HCT116 (cell line): ENCODE data around the gene TUBB1. TPM values are rescaled to one million over a fixed set of nuclear protein-coding genes. Genes with fewer than 3 reads are reported as not detected.

Experiments
- ATAC-seq: fragments of 200-7000 bp; cut with Tn5 transposase; 2 replicates; pipeline ENCODE4 v1.9.1; 2020; ENCODE audit warnings: mild to moderate bottlenecking, moderate library complexity
- BruUV-seq: library from RNA; stranded (reverse); fragments of 400-500 nt; replicated peaks from 2 replicates; lab custom pipeline; 2021; lab: Mats Ljungman, UMichigan
- CTCF ChIA-PET: fragments of 300-600 bp; sonication (Branson Sonifier 250); formaldehyde crosslinking; loops from one replicate; lab custom pipeline; 2021; ENCODE audit warnings: antibody characterized with exemption; lab: Charles Lee
- POLR2A ChIA-PET: fragments of 300-600, 350-600 bp; sonication (Branson Sonifier 250); formaldehyde crosslinking; loops from one replicate; lab custom pipeline; 2021; ENCODE audit warnings: antibody characterized with exemption; lab: Charles Lee
- RAD21 ChIA-PET, 2 experiments: fragments of 300-600 bp; sonication (Branson Sonifier 250); formaldehyde crosslinking; loops; one replicate each; lab custom pipeline; 2023; ENCODE audit warnings: low total read pairs in 2 of 2; ENCODE audit not compliant: uncharacterized antibody in 2 of 2, unreplicated experiment in 2 of 2, low non-redundant PET in 1 of 2; lab: Charles Lee
- DNase-seq: peaks from one replicate; pipeline ENCODE4 v3.0.0-alpha.2; 2010; ENCODE audit warnings: low read depth, low spot score
- H2AFZ ChIP-seq: fragments of 200-600 bp; shearing (Covaris generic), sonication (generic); 2 replicates; pipeline ENCODE4 v1.6.1; 2017; ENCODE audit warnings: low read depth, mixed run types, mixed read lengths, antibody characterized with exemption, low read length; ENCODE audit not compliant: poor library complexity, severe bottlenecking
- H3K27ac ChIP-seq: 2 replicates; pipeline ENCODE4 v1.5.1; 2012; ENCODE audit warnings: low read depth, low read length
- H3K27me3 ChIP-seq: fragments of 200-600 bp; sonication (generic); 2 replicates; pipeline ENCODE4 v1.6.1; 2016; ENCODE audit warnings: mixed run types, low read length, mixed read lengths; ENCODE audit not compliant: insufficient read depth
- H3K36me3 ChIP-seq, 2 experiments: fragments of 200-500 bp in 1 of 2; fragments of 200-600 bp in 1 of 2; sonication (Bioruptor generic) in 1 of 2; sonication (generic) in 1 of 2; 2 replicates each; pipeline versions ENCODE4 v1.5.1 to v1.6.1; 2014 to 2016; ENCODE audit warnings: low read length in 2 of 2, inconsistent platforms in 1 of 2, mixed read lengths in 1 of 2, mixed run types in 1 of 2; ENCODE audit not compliant: insufficient read depth in 2 of 2, control insufficient read depth in 1 of 2
- H3K4me1 ChIP-seq, 2 experiments: fragments of 200-600 bp in 1 of 2; sonication (generic) in 1 of 2; 2 replicates each; pipeline versions ENCODE4 v1.5.1 to v1.6.1; 2012 to 2017; ENCODE audit warnings: low read length in 2 of 2, inconsistent platforms in 1 of 2, mild to moderate bottlenecking in 1 of 2, mixed read lengths in 1 of 2, mixed run types in 1 of 2, moderate library complexity in 1 of 2; ENCODE audit not compliant: insufficient read depth in 2 of 2, control insufficient read depth in 1 of 2
- H3K4me2 ChIP-seq: fragments of 200-600 bp; sonication (generic); 2 replicates; pipeline ENCODE4 v1.6.1; 2017; ENCODE audit warnings: mixed run types, low read length, mixed read lengths
- H3K4me3 ChIP-seq, 2 experiments: fragments of 200-600 bp in 1 of 2; sonication (generic) in 1 of 2; replicated peaks in 1 of 2; 2 replicates each; pipeline ENCODE4 v1.5.1; 2011 to 2016; ENCODE audit warnings: low read length in 2 of 2, control low read depth in 1 of 2, low read depth in 1 of 2, mild to moderate bottlenecking in 1 of 2, mixed read lengths in 1 of 2, mixed run types in 1 of 2
- H3K79me2 ChIP-seq: fragments of 200-600 bp; sonication (generic); 2 replicates; pipeline ENCODE4 v1.6.1; 2017; ENCODE audit warnings: mild to moderate bottlenecking, mixed run types, low read length, moderate library complexity, mixed read lengths; ENCODE audit not compliant: insufficient read depth
- H3K9ac ChIP-seq: fragments of 200-600 bp; sonication (generic); 2 replicates; pipeline ENCODE4 v1.6.1; 2016; ENCODE audit warnings: low read length, mixed read lengths
- H3K9me2 ChIP-seq: fragments of 200-600 bp; sonication (generic), shearing (Covaris generic); 2 replicates; pipeline ENCODE4 v1.6.1; 2017; ENCODE audit warnings: mixed run types, mild to moderate bottlenecking, moderate library complexity; ENCODE audit not compliant: insufficient read depth
- H3K9me3 ChIP-seq, 2 experiments: fragments of 200-500 bp in 1 of 2; fragments of 200-600 bp in 1 of 2; sonication (Bioruptor generic) in 1 of 2; sonication (generic) in 1 of 2; 2 replicates each; pipeline ENCODE4 v1.6.1; 2014 to 2017; ENCODE audit warnings: low read length in 2 of 2, mixed read lengths in 2 of 2, inconsistent platforms in 1 of 2, low read depth in 1 of 2, mild to moderate bottlenecking in 1 of 2, mixed run types in 1 of 2, moderate library complexity in 1 of 2; ENCODE audit not compliant: control insufficient read depth in 1 of 2, insufficient read depth in 1 of 2
- H4K20me1 ChIP-seq: fragments of 200-600 bp; sonication (generic), shearing (Covaris generic); 2 replicates; pipeline ENCODE4 v1.6.1; 2017; ENCODE audit warnings: mixed run types, mild to moderate bottlenecking, moderate library complexity; ENCODE audit not compliant: insufficient read depth
- CBX3 ChIP-seq: IDR thresholded peaks from 2 replicates; pipeline ENCODE4 v1.6.1; 2012; ENCODE audit warnings: low read depth
- CEBPB ChIP-seq: IDR thresholded peaks from 2 replicates; pipeline ENCODE4 v1.6.1; 2012; ENCODE audit warnings: low read depth
- EGR1 ChIP-seq: IDR thresholded peaks from 2 replicates; pipeline ENCODE4 v1.6.1; 2012; ENCODE audit warnings: low read depth
- ELF1 ChIP-seq: IDR thresholded peaks from 2 replicates; pipeline ENCODE4 v1.6.1; 2012; ENCODE audit warnings: low read depth, borderline replicate concordance
- EZH2 ChIP-seq: fragments of 200-600 bp; sonication (generic); IDR thresholded peaks from 2 replicates; pipeline ENCODE4 v1.6.1; 2017; ENCODE audit warnings: antibody characterized with exemption, mixed run types
- EZH2phosphoT487 ChIP-seq: fragments of 200-600 bp; IDR thresholded peaks from 2 replicates; pipeline ENCODE4 v1.6.1; 2018; ENCODE audit warnings: antibody characterized with exemption, borderline replicate concordance
- FOSL1 ChIP-seq: IDR thresholded peaks from 2 replicates; pipeline ENCODE4 v1.6.1; 2012; ENCODE audit warnings: low read depth
- JUND ChIP-seq: IDR thresholded peaks from 2 replicates; pipeline ENCODE4 v1.6.1; 2012
- MAX ChIP-seq: IDR thresholded peaks from 2 replicates; pipeline ENCODE4 v1.6.1; 2012
- POLR2A ChIP-seq: IDR thresholded peaks from 2 replicates; pipeline ENCODE4 v1.7.0; 2011; ENCODE audit warnings: borderline replicate concordance; ENCODE audit not compliant: insufficient read depth, insufficient read length; ENCODE audit errors: extremely low read depth
- POLR2AphosphoS5 ChIP-seq: IDR thresholded peaks from 2 replicates; pipeline ENCODE4 v1.6.1; 2011; ENCODE audit warnings: mild to moderate bottlenecking, low read depth, low read length, moderate library complexity
- RAD21 ChIP-seq: IDR thresholded peaks from 2 replicates; pipeline ENCODE4 v1.6.1; 2012; ENCODE audit warnings: low read depth, mild to moderate bottlenecking
- REST ChIP-seq: IDR thresholded peaks from 2 replicates; pipeline ENCODE4 v1.6.1; 2012; ENCODE audit warnings: low read depth
- SP1 ChIP-seq: IDR thresholded peaks from 2 replicates; pipeline ENCODE4 v1.6.1; 2012; ENCODE audit warnings: low read depth
- SRF ChIP-seq: IDR thresholded peaks from 2 replicates; pipeline ENCODE4 v1.6.1; 2012; ENCODE audit warnings: low read depth
- YY1 ChIP-seq: IDR thresholded peaks from 2 replicates; pipeline ENCODE4 v1.6.1; 2011; ENCODE audit warnings: low read length, low read depth, moderate library complexity, mild to moderate bottlenecking; ENCODE audit not compliant: insufficient replicate concordance; ENCODE audit errors: extremely low read depth
- ZFX ChIP-seq: fragments of 450-650 bp; IDR thresholded peaks from 2 replicates; pipeline ENCODE4 v1.6.1; 2017
- ZNF274 ChIP-seq: fragments of 200-500 bp; sonication (Bioruptor generic); IDR thresholded peaks from 2 replicates; pipeline ENCODE4 v1.6.1; 2014; ENCODE audit warnings: mild to moderate bottlenecking, low read depth, low read length, inconsistent platforms
- intact Hi-C: fragments of 100-400 bp; cut with micrococcal nuclease; formaldehyde crosslinking; loops from 2 replicates; pipeline ENCODE4 v1.10.0; 2022
- total RNA-seq: library from RNA; stranded (reverse); gene quantifications from one replicate; pipeline ENCODE4 v1.2.1, GENCODE V29; 2021; ENCODE audit not compliant: unreplicated experiment
- TF ChIP-seq, protein P1 (sequence below): IDR thresholded peaks from 2 replicates; pipeline ENCODE4 v1.6.1; 2012

TUBB1 gene
- total RNA-seq, 1 experiment from 2014 or later = not detected

DNA sequence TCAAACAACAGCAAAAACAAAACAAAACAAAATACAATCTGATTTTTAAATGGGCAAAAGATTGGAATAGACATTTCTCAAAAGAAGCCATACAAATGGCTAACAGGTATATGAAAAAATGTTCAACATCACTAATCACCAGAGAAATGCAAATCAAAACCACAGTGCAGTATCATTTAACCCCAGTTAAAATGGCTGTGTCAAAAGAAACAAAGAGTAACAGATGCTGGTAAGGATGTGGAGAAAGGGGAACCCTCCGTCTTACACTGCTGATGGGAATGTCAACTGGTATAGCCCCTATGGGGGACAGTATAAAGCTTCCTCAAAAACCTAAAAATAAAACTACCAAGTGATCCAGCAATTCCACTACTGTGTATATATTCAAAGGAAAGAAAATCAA is 49.1 kb upstream of the TUBB1 start:
- no TSS peak for BruUV-seq
- H3K79me2 ChIP-seq = no peaks in the 10 kb centered on the region
- H3K9me2 ChIP-seq = no peaks in the 10 kb centered on the region
- H3K4me3 ChIP-seq = no peak overlapping the region
- no peaks in the 10 kb centered on the region for H4K20me1 ChIP-seq
- TF ChIP-seq SP1 (no peak), SRF (no peak), YY1 (no peak), EZH2phosphoT487 (no peak), EZH2 (no peak), CBX3 (no peak), ZFX (no peak)
- TF ChIP-seq, protein P1, sequence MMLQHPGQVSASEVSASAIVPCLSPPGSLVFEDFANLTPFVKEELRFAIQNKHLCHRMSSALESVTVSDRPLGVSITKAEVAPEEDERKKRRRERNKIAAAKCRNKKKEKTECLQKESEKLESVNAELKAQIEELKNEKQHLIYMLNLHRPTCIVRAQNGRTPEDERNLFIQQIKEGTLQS = no peak
- no peak overlapping the region for H3K27ac ChIP-seq
- DNase-seq (no peak), ATAC-seq (no peak)
- ChIA-PET CTCF (no interaction called here), POLR2A (no interaction called here), RAD21 (no interaction called here)
- H3K9me3 ChIP-seq = peaks cover 0 to 5% of the 10 kb centered on the region in 2 experiments; a peak in 1 of 4 replicates
- H3K4me2 ChIP-seq = no peak overlapping the region
- H2AFZ ChIP-seq = no peak overlapping the region
- no peaks in the 10 kb centered on the region for H3K36me3 ChIP-seq
- intact Hi-C loops = no loop called here
- no peaks in the 10 kb centered on the region for H3K4me1 ChIP-seq
- no peak overlapping the region for H3K9ac ChIP-seq
- no peaks in the 10 kb centered on the region for H3K27me3 ChIP-seq

DNA sequence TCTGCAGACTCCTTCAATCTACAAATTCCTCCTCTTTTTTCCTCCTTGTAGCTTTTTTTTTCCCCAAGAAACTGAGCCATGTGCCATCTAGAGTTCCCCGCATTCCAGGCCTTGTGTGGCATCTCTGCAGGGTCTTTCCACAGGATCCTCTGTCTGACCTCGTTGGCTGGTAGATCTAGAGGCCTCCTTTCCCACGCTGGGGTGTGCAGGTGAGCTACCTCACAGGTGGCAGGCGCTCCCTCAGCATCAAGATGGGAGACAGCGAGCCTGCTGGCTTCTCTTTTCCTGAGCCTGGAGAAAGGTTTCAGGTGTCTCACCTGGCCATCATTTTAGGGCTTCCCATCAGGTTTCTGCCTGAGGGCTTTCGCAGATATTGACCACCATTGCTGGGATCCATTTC is 47.8 kb upstream of the TUBB1 start:
- H4K20me1 ChIP-seq = no peaks in the 10 kb centered on the region
- ATAC-seq (no peak), DNase-seq (no peak)
- intact Hi-C loops = no loop called here
- H3K4me1 ChIP-seq = no peaks in the 10 kb centered on the region
- ChIA-PET POLR2A (interaction anchor here (1.0 kb wide), 1 partner anchor 11 kb away, joined by 4 read pairs; no protein-coding TSS in a partner anchor), CTCF (no interaction called here), RAD21 (no interaction called here)
- H3K27me3 ChIP-seq = no peaks in the 10 kb centered on the region
- no peak overlapping the region for H3K27ac ChIP-seq
- no peaks in the 10 kb centered on the region for H3K79me2 ChIP-seq
- no peaks in the 10 kb centered on the region for H3K36me3 ChIP-seq
- H3K9me2 ChIP-seq = no peaks in the 10 kb centered on the region
- peaks cover 0 to 10% of the 10 kb centered on the region in 2 experiments; a peak in 1 of 4 replicates for H3K9me3 ChIP-seq
- no peak overlapping the region for H2AFZ ChIP-seq
- H3K4me2 ChIP-seq = no peak overlapping the region
- H3K4me3 ChIP-seq = no peak overlapping the region
- no peak overlapping the region for H3K9ac ChIP-seq
- no TSS peak for BruUV-seq
- TF ChIP-seq, protein P1 = no peak
- no peak for TF ChIP-seq POLR2A
- TF ChIP-seq RAD21 = no peak
- TF ChIP-seq POLR2AphosphoS5 = no peak
- TF ChIP-seq ZNF274 = no peak
- no peak for TF ChIP-seq ELF1
- TF ChIP-seq EGR1 = no peak
- no peak for TF ChIP-seq EZH2phosphoT487
- no peak for TF ChIP-seq SP1
- no peak for TF ChIP-seq CEBPB
- no peak for TF ChIP-seq FOSL1
- TF ChIP-seq SRF = no peak
- no peak for TF ChIP-seq EZH2
- TF ChIP-seq JUND = no peak
- no peak for TF ChIP-seq REST
- no peak for TF ChIP-seq CBX3
- no peak for TF ChIP-seq MAX
